CD4-positive, alpha-beta T cell treated with Interleukin-4 for 4 hours (primary cell): Measurements from ENCODE around the gene LCK.

Experiments
- DNase-seq: peaks from one replicate; pipeline ENCODE4 v3.0.0-alpha.2; 2020

Gene LCK

DNA sequence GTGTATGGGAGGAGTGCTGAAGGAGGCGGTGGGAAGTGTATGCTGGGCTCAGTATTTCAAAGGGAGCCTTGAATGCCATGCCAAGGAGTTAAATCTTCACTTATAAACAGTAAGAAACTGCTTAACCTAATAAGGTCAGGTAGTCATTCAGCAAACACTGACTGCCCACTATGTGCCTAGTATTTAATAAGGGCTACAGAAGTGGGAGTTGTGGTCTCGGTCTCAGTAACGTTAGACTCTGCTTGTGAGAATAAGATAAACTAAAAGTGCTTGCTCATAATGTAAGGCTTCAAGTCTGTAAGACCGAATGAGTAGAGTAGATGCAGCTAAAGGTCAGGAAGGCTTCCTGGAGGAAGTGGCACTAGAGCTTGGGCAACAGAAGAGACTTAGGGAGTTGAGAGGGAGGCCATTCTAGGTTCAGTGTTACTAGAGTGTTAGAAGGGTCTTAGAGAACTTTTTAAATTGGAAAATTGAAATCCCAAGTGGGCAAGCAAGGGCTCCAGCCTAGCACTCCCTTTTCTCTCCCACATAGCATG is 78.9 kb downstream of the LCK start:
- no peak for DNase-seq

DNA sequence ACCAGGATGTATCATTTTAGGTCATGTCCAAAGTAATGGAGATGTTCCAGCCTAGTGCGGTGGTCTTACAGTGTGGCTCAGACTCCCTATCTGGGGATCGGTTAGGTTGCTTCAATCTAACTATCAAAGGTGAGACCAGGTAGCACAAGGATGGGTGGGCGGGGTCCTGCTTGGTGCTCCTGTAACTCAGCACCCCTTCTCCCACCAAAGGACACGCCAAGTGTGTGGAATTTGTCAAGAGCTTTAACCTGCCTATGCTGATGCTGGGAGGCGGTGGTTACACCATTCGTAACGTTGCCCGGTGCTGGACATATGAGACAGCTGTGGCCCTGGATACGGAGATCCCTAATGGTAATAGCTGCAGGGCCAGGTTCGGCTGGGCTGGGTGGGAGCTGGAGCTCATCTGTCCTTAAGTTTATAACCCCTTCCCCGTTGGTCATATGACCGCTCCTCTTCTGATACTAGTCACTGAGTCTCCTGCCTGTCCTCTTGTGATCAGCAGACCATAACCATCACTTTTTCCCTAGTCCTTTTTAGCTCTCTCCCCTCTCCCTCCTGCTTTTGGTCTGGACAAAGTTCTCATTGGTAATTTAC is 79.6 kb downstream of the LCK start:
- DNase-seq: no peak

DNA sequence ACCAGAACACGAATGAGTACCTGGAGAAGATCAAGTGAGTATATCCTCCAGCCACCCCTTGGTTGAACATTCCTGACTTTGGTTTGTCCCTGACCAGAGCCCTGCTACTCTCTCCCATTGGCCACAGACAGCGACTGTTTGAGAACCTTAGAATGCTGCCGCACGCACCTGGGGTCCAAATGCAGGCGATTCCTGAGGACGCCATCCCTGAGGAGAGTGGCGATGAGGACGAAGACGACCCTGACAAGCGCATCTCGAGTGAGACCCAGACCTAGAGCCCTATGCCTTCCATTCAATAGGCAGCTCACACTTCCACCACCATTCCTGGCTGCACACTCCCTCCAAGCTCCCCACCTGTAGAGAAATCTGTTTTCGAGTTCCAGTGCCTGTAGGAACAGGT is 80.5 kb downstream of the LCK start:
- DNase-seq: no peak

DNA sequence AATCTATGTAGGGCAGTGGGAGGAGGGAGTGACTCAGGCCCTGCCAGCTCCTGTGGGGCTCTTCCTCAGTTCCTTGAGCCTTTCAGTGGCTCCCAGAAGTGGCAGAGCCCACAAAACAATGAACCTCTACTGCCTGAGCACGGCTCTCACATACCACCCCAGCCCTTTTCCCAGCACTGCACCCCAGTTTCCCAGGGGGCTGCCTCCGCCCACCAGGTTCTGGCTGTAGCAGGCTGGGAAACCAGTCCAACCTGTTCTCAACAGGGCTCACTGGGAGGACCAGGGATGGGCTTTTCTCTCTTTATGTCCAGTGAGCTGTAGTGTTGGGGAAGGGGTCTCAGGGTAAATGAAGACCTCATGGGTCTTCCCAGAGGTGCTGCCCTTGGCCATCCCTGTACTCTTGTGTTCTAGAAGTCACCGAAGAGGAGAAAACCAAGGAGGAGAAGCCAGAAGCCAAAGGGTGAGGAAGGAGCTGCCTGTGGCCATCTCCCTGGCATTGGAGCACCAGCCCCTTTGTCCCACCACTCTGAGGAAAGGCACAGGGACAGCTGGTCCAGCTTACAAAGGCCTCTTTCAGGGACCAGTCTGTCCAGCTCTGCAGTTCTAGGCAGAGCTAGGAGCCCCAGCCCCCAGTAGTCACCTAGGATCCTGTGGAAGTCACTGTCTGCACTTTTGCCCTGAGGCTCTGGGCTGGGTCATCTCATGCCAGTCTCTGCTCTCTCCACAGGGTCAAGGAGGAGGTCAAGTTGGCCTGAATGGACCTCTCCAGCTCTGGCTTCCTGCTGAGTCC is 81.4 kb downstream of the LCK start:
- no peak for DNase-seq

DNA sequence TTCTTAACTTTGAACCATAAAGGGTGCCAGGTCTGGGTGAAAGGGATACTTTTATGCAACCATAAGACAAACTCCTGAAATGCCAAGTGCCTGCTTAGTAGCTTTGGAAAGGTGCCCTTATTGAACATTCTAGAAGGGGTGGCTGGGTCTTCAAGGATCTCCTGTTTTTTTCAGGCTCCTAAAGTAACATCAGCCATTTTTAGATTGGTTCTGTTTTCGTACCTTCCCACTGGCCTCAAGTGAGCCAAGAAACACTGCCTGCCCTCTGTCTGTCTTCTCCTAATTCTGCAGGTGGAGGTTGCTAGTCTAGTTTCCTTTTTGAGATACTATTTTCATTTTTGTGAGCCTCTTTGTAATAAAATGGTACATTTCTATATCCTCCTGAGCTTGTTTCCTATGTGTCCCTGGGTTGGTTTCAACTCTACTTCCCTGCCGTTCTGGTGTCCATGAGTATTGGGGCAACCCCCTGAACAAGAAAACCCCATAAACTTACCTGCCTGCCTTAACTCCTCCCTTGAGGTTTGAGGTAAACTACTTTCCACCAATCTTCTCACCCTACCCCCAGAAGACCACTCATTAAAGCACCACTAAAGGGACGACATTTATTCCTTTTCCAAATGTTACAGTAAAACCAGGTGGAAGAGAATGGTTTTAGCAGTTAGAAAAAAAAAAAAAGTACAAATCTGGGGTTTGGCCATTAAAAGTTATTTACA is 82.3 kb downstream of the LCK start:
- DNase-seq: no peak

DNA sequence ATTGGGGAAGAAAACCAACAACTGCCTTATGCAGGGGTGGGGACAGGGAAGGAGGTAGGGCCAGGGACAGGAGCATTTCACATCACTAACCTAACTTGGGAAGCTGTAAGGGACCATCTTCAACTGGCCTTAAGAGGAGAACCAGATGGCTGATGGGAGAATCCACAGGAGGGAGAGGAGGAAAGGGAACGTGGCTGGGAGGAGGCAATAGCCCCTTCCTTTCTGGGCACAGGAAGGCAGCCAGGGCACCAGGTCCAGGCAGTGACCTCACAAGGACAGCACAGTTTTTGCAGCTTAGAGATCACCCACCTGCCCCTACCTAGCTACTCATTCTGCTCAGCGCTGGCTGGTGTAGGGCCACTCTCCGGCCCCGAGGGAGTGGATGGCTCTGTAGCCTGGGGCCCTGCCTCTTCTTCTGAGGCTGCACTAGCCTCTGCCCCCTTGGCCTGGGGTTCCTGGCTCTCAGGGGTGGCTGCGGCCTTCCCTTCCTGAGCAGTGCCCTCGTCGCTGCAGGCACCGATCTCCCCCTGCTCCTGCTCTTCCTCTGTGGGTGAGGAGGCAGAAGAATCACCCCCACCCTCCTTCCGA is 83.3 kb downstream of the LCK start:
- no peak for DNase-seq

DNA sequence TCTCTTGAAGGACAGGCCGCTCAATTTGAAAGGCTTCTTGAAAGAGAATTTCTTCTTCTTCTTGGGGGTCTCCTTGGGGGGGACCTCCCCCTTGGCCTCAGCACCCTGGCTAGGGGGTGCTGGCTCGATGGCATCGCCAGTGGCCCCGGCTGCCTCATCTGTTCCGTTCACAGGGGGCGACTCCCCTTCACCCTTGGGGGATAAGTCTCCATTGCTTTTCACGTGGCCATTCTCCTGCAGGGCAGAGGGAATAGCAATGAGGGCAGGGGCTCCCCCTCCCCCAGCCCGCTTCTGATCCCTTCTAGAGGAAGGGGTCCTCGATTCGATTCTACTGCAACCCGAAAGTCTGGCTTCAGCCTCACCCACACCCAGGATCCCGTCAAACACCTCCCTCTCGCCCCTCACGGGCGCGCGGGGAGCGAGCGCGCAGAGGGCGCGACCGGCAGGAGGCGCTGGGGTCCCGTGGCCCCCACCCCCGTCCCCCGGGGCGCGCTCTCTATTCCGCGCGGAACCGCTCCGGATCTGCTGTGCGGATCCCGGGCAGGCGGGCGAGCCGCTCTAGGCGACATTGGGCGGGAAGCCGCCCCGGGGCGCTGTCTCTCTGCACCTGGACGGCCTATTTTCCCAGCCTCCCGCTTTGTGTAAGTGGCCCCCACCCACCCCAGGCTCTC is 83.9 kb downstream of the LCK start:
- DNase-seq: peak; percentile 56

DNA sequence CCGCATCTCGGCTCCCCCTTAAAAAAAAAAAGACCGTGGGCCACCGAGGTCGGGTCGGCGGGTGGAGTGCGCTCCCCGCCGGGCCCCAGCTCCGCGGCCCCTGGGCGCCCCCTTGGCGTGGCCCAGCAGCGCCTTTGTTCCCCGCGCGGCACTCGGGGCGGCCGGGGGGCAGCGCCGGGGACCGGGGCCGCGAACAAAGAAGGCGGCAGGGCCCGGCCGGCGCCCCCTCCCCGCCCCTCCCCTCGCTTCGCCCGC is 84.4 kb downstream of the LCK start:
- DNase-seq: no peak
